HEK293 (cell line): ENCODE measurements around the gene MARCHF9.

Experiments used
- GLIS2 ChIP-seq: fragments of 450-650 bp; formaldehyde crosslinking; IDR thresholded peaks from 2 replicates; pipeline ENCODE4 v1.5.1; 2016; ENCODE audit warnings: missing biosample characterization, missing genetic modification characterization
- REPIN1 ChIP-seq: fragments of 450-650 bp; formaldehyde crosslinking; IDR thresholded peaks from 2 replicates; pipeline ENCODE4 v1.5.1; 2017; ENCODE audit warnings: missing biosample characterization, missing genetic modification characterization, low read depth
- ZBTB1 ChIP-seq: fragments of 450-650 bp; formaldehyde crosslinking; IDR thresholded peaks from 2 replicates; pipeline ENCODE4 v1.5.1; 2016; ENCODE audit warnings: missing biosample characterization, missing genetic modification characterization
- ZNF391 ChIP-seq: fragments of 450-650 bp; formaldehyde crosslinking; IDR thresholded peaks from 2 replicates; pipeline ENCODE4 v1.5.1; 2016; ENCODE audit warnings: low read depth, missing biosample characterization, missing genetic modification characterization, borderline replicate concordance
- ZNF501 ChIP-seq: fragments of 450-650 bp; formaldehyde crosslinking; IDR thresholded peaks from 2 replicates; pipeline ENCODE4 v1.5.1; 2016; ENCODE audit warnings: missing biosample characterization, missing genetic modification characterization
- ZNF610 ChIP-seq: fragments of 450-650 bp; formaldehyde crosslinking; IDR thresholded peaks from 2 replicates; pipeline ENCODE4 v1.5.1; 2016; ENCODE audit warnings: missing biosample characterization, missing genetic modification characterization, borderline replicate concordance
- TF ChIP-seq, protein P1 (sequence below): fragments of 450-650 bp; formaldehyde crosslinking; IDR thresholded peaks from 2 replicates; pipeline ENCODE4 v1.5.1; 2016; ENCODE audit warnings: missing biosample characterization, missing genetic modification characterization, borderline replicate concordance
- TF ChIP-seq, protein P2 (sequence below): fragments of 450-650 bp; formaldehyde crosslinking; IDR thresholded peaks from 2 replicates; pipeline ENCODE4 v1.5.1; 2016; ENCODE audit warnings: missing biosample characterization, missing genetic modification characterization, borderline replicate concordance
- TF ChIP-seq, protein P3 (sequence below): fragments of 450-650 bp; formaldehyde crosslinking; IDR thresholded peaks from 2 replicates; pipeline ENCODE4 v1.5.1; 2016; ENCODE audit warnings: missing biosample characterization, missing genetic modification characterization
- TF ChIP-seq, protein P4 (sequence below): fragments of 450-650 bp; formaldehyde crosslinking; IDR thresholded peaks from 2 replicates; pipeline ENCODE4 v1.5.1; 2016; ENCODE audit warnings: missing biosample characterization, missing genetic modification characterization
- TF ChIP-seq, protein P5 (sequence below): fragments of 450-650 bp; formaldehyde crosslinking; IDR thresholded peaks from 2 replicates; pipeline ENCODE4 v1.5.1; 2016; ENCODE audit warnings: missing biosample characterization, missing genetic modification characterization
- TF ChIP-seq, protein P6 (sequence below): fragments of 450-650 bp; formaldehyde crosslinking; IDR thresholded peaks from 2 replicates; pipeline ENCODE4 v1.5.1; 2016; ENCODE audit warnings: missing biosample characterization, missing genetic modification characterization
- TF ChIP-seq, protein P7 (sequence below): fragments of 450-650 bp; formaldehyde crosslinking; IDR thresholded peaks from 2 replicates; pipeline ENCODE4 v1.5.1; 2017; ENCODE audit warnings: missing biosample characterization, missing genetic modification characterization
- TF ChIP-seq, protein P8 (sequence below): fragments of 450-650 bp; formaldehyde crosslinking; IDR thresholded peaks from 2 replicates; pipeline ENCODE4 v1.5.1; 2016; ENCODE audit warnings: missing biosample characterization, missing genetic modification characterization, borderline replicate concordance

Gene MARCHF9

DNA sequence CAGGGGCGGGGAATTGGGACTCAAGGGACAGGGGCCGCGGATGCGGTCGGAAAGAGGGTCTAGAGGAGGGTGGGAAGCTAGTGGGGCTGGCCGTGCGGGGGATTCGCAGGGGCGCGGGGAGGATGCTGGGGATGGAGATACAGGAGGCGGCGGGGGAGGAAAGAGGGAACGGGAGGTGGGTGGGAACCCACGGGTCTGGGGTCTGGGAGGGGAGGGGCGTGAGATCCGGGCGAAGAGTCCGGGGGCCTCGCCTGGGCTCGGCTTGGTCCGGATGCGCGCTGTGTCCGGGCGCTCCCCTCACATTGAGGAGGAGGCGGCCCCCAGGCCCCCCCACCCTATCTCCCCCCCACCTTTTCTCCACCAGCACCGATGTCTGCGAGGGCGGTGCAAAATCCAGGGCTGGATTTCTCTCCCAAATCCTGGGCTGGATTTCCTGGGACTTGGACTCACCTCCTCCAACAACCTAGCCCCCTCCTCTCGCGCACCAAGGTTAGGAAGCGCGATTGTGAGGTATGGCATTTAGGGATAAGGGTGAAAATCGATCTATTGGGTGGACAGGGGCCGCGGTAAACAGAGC, 16.2 kb upstream of the MARCHF9 start, which contains the start of gene AGAP2 (continued):
- TF ChIP-seq, protein P1, sequence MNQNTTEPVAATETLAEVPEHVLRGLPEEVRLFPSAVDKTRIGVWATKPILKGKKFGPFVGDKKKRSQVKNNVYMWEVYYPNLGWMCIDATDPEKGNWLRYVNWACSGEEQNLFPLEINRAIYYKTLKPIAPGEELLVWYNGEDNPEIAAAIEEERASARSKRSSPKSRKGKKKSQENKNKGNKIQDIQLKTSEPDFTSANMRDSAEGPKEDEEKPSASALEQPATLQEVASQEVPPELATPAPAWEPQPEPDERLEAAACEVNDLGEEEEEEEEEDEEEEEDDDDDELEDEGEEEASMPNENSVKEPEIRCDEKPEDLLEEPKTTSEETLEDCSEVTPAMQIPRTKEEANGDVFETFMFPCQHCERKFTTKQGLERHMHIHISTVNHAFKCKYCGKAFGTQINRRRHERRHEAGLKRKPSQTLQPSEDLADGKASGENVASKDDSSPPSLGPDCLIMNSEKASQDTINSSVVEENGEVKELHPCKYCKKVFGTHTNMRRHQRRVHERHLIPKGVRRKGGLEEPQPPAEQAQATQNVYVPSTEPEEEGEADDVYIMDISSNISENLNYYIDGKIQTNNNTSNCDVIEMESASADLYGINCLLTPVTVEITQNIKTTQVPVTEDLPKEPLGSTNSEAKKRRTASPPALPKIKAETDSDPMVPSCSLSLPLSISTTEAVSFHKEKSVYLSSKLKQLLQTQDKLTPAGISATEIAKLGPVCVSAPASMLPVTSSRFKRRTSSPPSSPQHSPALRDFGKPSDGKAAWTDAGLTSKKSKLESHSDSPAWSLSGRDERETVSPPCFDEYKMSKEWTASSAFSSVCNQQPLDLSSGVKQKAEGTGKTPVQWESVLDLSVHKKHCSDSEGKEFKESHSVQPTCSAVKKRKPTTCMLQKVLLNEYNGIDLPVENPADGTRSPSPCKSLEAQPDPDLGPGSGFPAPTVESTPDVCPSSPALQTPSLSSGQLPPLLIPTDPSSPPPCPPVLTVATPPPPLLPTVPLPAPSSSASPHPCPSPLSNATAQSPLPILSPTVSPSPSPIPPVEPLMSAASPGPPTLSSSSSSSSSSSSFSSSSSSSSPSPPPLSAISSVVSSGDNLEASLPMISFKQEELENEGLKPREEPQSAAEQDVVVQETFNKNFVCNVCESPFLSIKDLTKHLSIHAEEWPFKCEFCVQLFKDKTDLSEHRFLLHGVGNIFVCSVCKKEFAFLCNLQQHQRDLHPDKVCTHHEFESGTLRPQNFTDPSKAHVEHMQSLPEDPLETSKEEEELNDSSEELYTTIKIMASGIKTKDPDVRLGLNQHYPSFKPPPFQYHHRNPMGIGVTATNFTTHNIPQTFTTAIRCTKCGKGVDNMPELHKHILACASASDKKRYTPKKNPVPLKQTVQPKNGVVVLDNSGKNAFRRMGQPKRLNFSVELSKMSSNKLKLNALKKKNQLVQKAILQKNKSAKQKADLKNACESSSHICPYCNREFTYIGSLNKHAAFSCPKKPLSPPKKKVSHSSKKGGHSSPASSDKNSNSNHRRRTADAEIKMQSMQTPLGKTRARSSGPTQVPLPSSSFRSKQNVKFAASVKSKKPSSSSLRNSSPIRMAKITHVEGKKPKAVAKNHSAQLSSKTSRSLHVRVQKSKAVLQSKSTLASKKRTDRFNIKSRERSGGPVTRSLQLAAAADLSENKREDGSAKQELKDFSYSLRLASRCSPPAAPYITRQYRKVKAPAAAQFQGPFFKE (tag by site-specific recombination): no peak
- TF ChIP-seq, protein P2, sequence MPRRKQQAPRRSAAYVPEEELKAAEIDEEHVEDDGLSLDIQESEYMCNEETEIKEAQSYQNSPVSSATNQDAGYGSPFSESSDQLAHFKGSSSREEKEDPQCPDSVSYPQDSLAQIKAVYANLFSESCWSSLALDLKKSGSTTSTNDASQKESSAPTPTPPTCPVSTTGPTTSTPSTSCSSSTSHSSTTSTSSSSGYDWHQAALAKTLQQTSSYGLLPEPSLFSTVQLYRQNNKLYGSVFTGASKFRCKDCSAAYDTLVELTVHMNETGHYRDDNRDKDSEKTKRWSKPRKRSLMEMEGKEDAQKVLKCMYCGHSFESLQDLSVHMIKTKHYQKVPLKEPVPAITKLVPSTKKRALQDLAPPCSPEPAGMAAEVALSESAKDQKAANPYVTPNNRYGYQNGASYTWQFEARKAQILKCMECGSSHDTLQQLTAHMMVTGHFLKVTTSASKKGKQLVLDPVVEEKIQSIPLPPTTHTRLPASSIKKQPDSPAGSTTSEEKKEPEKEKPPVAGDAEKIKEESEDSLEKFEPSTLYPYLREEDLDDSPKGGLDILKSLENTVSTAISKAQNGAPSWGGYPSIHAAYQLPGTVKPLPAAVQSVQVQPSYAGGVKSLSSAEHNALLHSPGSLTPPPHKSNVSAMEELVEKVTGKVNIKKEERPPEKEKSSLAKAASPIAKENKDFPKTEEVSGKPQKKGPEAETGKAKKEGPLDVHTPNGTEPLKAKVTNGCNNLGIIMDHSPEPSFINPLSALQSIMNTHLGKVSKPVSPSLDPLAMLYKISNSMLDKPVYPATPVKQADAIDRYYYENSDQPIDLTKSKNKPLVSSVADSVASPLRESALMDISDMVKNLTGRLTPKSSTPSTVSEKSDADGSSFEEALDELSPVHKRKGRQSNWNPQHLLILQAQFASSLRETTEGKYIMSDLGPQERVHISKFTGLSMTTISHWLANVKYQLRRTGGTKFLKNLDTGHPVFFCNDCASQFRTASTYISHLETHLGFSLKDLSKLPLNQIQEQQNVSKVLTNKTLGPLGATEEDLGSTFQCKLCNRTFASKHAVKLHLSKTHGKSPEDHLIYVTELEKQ: peak; percentile 25; the same call in 1 of the 2 replicates
- TF ChIP-seq, protein P3, sequence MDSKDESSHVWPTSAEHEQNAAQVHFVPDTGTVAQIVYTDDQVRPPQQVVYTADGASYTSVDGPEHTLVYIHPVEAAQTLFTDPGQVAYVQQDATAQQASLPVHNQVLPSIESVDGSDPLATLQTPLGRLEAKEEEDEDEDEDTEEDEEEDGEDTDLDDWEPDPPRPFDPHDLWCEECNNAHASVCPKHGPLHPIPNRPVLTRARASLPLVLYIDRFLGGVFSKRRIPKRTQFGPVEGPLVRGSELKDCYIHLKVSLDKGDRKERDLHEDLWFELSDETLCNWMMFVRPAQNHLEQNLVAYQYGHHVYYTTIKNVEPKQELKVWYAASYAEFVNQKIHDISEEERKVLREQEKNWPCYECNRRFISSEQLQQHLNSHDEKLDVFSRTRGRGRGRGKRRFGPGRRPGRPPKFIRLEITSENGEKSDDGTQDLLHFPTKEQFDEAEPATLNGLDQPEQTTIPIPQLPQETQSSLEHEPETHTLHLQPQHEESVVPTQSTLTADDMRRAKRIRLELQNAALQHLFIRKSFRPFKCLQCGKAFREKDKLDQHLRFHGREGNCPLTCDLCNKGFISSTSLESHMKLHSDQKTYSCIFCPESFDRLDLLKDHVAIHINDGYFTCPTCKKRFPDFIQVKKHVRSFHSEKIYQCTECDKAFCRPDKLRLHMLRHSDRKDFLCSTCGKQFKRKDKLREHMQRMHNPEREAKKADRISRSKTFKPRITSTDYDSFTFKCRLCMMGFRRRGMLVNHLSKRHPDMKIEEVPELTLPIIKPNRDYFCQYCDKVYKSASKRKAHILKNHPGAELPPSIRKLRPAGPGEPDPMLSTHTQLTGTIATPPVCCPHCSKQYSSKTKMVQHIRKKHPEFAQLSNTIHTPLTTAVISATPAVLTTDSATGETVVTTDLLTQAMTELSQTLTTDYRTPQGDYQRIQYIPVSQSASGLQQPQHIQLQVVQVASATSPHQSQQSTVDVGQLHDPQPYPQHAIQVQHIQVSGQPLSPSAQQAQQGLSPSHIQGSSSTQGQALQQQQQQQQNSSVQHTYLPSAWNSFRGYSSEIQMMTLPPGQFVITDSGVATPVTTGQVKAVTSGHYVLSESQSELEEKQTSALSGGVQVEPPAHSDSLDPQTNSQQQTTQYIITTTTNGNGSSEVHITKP (tag by site-specific recombination): peak; percentile 83
- TF ChIP-seq REPIN1 (tag by site-specific recombination) (0 out of 2 replicates have a peak, but pooled peaks have one; percentile 40), ZNF501 (tag by site-specific recombination) (no peak), GLIS2 (tag by site-specific recombination) (peak; percentile 86), ZBTB1 (tag by site-specific recombination) (no peak), ZNF610 (tag by site-specific recombination) (no peak), ZNF391 (tag by site-specific recombination) (peak; percentile 56; the same call in 1 of the 2 replicates)
- TF ChIP-seq, protein P4, sequence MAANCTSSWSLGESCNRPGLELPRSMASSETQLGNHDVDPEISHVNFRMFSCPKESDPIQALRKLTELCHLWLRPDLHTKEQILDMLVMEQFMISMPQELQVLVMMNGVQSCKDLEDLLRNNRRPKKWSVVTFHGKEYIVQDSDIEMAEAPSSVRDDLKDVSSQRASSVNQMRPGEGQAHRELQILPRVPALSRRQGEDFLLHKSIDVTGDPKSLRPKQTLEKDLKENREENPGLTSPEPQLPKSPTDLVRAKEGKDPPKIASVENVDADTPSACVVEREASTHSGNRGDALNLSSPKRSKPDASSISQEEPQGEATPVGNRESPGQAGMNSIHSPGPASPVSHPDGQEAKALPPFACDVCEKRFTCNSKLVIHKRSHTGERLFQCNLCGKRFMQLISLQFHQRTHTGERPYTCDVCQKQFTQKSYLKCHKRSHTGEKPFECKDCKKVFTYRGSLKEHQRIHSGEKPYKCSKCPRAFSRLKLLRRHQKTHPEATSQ (tag by site-specific recombination): no peak
- TF ChIP-seq, protein P5, sequence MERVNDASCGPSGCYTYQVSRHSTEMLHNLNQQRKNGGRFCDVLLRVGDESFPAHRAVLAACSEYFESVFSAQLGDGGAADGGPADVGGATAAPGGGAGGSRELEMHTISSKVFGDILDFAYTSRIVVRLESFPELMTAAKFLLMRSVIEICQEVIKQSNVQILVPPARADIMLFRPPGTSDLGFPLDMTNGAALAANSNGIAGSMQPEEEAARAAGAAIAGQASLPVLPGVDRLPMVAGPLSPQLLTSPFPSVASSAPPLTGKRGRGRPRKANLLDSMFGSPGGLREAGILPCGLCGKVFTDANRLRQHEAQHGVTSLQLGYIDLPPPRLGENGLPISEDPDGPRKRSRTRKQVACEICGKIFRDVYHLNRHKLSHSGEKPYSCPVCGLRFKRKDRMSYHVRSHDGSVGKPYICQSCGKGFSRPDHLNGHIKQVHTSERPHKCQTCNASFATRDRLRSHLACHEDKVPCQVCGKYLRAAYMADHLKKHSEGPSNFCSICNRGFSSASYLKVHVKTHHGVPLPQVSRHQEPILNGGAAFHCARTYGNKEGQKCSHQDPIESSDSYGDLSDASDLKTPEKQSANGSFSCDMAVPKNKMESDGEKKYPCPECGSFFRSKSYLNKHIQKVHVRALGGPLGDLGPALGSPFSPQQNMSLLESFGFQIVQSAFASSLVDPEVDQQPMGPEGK (tag by site-specific recombination): peak; percentile 91
- TF ChIP-seq, protein P6, sequence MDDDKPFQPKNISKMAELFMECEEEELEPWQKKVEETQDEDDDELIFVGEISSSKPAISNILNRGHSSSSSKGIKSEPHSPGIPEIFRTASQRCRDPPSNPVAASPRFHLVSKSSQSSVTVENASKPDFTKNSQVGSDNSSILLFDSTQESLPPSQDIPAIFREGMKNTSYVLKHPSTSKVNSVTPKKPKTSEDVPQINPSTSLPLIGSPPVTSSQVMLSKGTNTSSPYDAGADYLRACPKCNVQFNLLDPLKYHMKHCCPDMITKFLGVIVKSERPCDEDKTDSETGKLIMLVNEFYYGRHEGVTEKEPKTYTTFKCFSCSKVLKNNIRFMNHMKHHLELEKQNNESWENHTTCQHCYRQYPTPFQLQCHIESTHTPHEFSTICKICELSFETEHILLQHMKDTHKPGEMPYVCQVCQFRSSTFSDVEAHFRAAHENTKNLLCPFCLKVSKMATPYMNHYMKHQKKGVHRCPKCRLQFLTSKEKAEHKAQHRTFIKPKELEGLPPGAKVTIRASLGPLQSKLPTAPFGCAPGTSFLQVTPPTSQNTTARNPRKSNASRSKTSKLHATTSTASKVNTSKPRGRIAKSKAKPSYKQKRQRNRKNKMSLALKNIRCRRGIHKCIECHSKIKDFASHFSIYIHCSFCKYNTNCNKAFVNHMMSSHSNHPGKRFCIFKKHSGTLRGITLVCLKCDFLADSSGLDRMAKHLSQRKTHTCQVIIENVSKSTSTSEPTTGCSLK: no peak
- TF ChIP-seq, protein P7, sequence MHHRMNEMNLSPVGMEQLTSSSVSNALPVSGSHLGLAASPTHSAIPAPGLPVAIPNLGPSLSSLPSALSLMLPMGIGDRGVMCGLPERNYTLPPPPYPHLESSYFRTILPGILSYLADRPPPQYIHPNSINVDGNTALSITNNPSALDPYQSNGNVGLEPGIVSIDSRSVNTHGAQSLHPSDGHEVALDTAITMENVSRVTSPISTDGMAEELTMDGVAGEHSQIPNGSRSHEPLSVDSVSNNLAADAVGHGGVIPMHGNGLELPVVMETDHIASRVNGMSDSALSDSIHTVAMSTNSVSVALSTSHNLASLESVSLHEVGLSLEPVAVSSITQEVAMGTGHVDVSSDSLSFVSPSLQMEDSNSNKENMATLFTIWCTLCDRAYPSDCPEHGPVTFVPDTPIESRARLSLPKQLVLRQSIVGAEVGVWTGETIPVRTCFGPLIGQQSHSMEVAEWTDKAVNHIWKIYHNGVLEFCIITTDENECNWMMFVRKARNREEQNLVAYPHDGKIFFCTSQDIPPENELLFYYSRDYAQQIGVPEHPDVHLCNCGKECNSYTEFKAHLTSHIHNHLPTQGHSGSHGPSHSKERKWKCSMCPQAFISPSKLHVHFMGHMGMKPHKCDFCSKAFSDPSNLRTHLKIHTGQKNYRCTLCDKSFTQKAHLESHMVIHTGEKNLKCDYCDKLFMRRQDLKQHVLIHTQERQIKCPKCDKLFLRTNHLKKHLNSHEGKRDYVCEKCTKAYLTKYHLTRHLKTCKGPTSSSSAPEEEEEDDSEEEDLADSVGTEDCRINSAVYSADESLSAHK (tag by site-specific recombination): no peak
- TF ChIP-seq, protein P8, sequence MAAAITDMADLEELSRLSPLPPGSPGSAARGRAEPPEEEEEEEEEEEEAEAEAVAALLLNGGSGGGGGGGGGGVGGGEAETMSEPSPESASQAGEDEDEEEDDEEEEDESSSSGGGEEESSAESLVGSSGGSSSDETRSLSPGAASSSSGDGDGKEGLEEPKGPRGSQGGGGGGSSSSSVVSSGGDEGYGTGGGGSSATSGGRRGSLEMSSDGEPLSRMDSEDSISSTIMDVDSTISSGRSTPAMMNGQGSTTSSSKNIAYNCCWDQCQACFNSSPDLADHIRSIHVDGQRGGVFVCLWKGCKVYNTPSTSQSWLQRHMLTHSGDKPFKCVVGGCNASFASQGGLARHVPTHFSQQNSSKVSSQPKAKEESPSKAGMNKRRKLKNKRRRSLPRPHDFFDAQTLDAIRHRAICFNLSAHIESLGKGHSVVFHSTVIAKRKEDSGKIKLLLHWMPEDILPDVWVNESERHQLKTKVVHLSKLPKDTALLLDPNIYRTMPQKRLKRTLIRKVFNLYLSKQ (tag by site-specific recombination): no peak
